GM23338 (cell line): ENCODE data around the gene MAP7D1. TPM values are rescaled to one million over a fixed set of nuclear protein-coding genes. Genes with fewer than 3 reads are reported as not detected.

Experiments
- ATAC-seq: fragments of 200-7000 bp; cut with Tn5 transposase; 3 replicates; pipeline ENCODE4 v1.9.1; 2020
- DNase-seq: peaks from one replicate; pipeline ENCODE4 v3.0.0-alpha.2; 2015; ENCODE audit warnings: low spot score
- H2AFZ ChIP-seq: fragments of 200-600 bp; sonication (generic); 2 replicates; pipeline ENCODE4 v1.8.0; 2016; ENCODE audit warnings: antibody characterized with exemption, mild to moderate bottlenecking, moderate library complexity
- H3F3A ChIP-seq: fragments of 200-600 bp; sonication (generic); replicated peaks from 2 replicates; pipeline ENCODE4 v1.8.0; 2017; ENCODE audit warnings: antibody characterized with exemption, mixed run types, low read depth
- H3K27ac ChIP-seq: fragments of 200-600 bp; sonication (generic); 2 replicates; pipeline ENCODE4 v1.6.1; 2016; ENCODE audit warnings: low read depth
- H3K27me3 ChIP-seq: fragments of 200-600 bp; sonication (generic); 2 replicates; pipeline ENCODE4 v1.8.0; 2016; ENCODE audit warnings: mild to moderate bottlenecking, mixed run types, moderate library complexity; ENCODE audit not compliant: insufficient read depth
- H3K36me3 ChIP-seq: fragments of 200-600 bp; sonication (generic); 2 replicates; pipeline ENCODE4 v1.8.0; 2016; ENCODE audit warnings: mild to moderate bottlenecking; ENCODE audit not compliant: insufficient read depth
- H3K4me1 ChIP-seq: fragments of 200-600 bp; sonication (generic); 2 replicates; pipeline ENCODE4 v1.8.0; 2016; ENCODE audit warnings: mild to moderate bottlenecking, moderate library complexity; ENCODE audit not compliant: insufficient read depth
- H3K4me2 ChIP-seq: fragments of 200-600 bp; sonication (generic); 2 replicates; pipeline ENCODE4 v1.7.1; 2017; ENCODE audit warnings: mixed run types
- H3K4me3 ChIP-seq: fragments of 200-600 bp; sonication (generic); 2 replicates; pipeline ENCODE4 v1.6.1; 2016; ENCODE audit warnings: mixed run types
- H3K79me2 ChIP-seq: fragments of 200-600 bp; sonication (generic); replicated peaks from 2 replicates; pipeline ENCODE4 v1.8.0; 2017; ENCODE audit warnings: mild to moderate bottlenecking; ENCODE audit not compliant: insufficient read depth
- H3K9me2 ChIP-seq: fragments of 200-600 bp; sonication (generic); 2 replicates; pipeline ENCODE4 v1.8.0; 2017; ENCODE audit not compliant: insufficient read depth
- H4K20me1 ChIP-seq: fragments of 200-600 bp; sonication (generic); replicated peaks from 2 replicates; pipeline ENCODE4 v1.8.0; 2017; ENCODE audit warnings: mild to moderate bottlenecking; ENCODE audit not compliant: insufficient read depth
- H3K27ac Mint-ChIP-seq: 2 replicates; pipeline ENCODE4 v1.8.0; 2020; ENCODE audit warnings: inconsistent platforms, mild to moderate bottlenecking, moderate library complexity, mixed read lengths
- H3K27me3 Mint-ChIP-seq: 3 replicates; pipeline ENCODE4 v1.8.0; 2022; ENCODE audit warnings: low read depth, mild to moderate bottlenecking, moderate library complexity, mixed read lengths, inconsistent platforms; ENCODE audit not compliant: insufficient read depth, poor library complexity
- H3K36me3 Mint-ChIP-seq: 3 replicates; pipeline ENCODE4 v1.8.0; 2021; ENCODE audit warnings: low read depth, mild to moderate bottlenecking, inconsistent platforms, moderate library complexity, mixed read lengths
- H3K4me1 Mint-ChIP-seq: 3 replicates; pipeline ENCODE4 v1.8.0; 2020; ENCODE audit warnings: mild to moderate bottlenecking, inconsistent platforms, mixed read lengths
- H3K4me3 Mint-ChIP-seq: 3 replicates; pipeline ENCODE4 v1.8.0; 2021; ENCODE audit warnings: moderate library complexity, mild to moderate bottlenecking, inconsistent platforms, mixed read lengths
- H3K9me3 Mint-ChIP-seq: 3 replicates; pipeline ENCODE4 v1.8.0; 2020; ENCODE audit warnings: moderate library complexity, mild to moderate bottlenecking, inconsistent platforms, mixed read lengths
- CREB1 ChIP-seq: fragments of 250-450 bp; sonication (Bioruptor Pico); IDR thresholded peaks from 2 replicates; pipeline ENCODE4 v1.5.0; 2020; ENCODE audit warnings: low read depth, mild to moderate bottlenecking, moderate library complexity
- EZH2 ChIP-seq: fragments of 200-600 bp; sonication (generic); IDR thresholded peaks from one replicate; pipeline ENCODE4 v1.8.0; 2017; ENCODE audit warnings: antibody characterized with exemption, mild to moderate bottlenecking, low read depth; ENCODE audit not compliant: unreplicated experiment
- EZH2phosphoT487 ChIP-seq: fragments of 200-600 bp; sonication (generic); IDR thresholded peaks from one replicate; pipeline ENCODE4 v1.8.1; 2018; ENCODE audit warnings: antibody characterized with exemption; ENCODE audit not compliant: unreplicated experiment
- JUNB ChIP-seq: IDR thresholded peaks from one replicate; pipeline ENCODE4 v1.6.1; 2016; ENCODE audit warnings: antibody characterized with exemption; ENCODE audit not compliant: unreplicated experiment
- NANOG ChIP-seq: IDR thresholded peaks from 2 replicates; pipeline ENCODE4 v1.6.1; 2016; ENCODE audit warnings: antibody characterized with exemption, borderline replicate concordance
- POLR2AphosphoS5 ChIP-seq: IDR thresholded peaks from 2 replicates; pipeline ENCODE4 v1.6.1; 2016; ENCODE audit warnings: antibody characterized with exemption, low read depth
- STAT1 ChIP-seq: IDR thresholded peaks from one replicate; pipeline ENCODE4 v1.6.1; 2016; ENCODE audit warnings: antibody characterized with exemption; ENCODE audit not compliant: unreplicated experiment
- ZNF114 ChIP-seq: fragments of 250-450 bp; sonication (Bioruptor Pico); IDR thresholded peaks from 2 replicates; pipeline ENCODE4 v1.5.0; 2020; ENCODE audit warnings: mild to moderate bottlenecking, moderate library complexity
- ZNF331 ChIP-seq: fragments of 250-450 bp; sonication (Bioruptor Pico); IDR thresholded peaks from 2 replicates; pipeline ENCODE4 v1.5.0; 2020; ENCODE audit warnings: low read depth, mild to moderate bottlenecking, moderate library complexity
- polyA plus RNA-seq: library from polyadenylated mRNA; unstranded; fragments of >200 nt; fragmentation: Nextera tagmentation; extraction: Ambion mirVana; gene quantifications from 2 replicates; pipeline ENCODE4 v1.2.1, GENCODE V29; 2016
- total RNA-seq: library from RNA; depleted of rRNA; stranded (reverse); fragments of >200 nt; shearing (Covaris generic); gene quantifications from 2 replicates; pipeline ENCODE4 v1.2.3, GENCODE V29; 2014
- TF ChIP-seq, protein P1 (sequence below): fragments of 250-450 bp; sonication (Bioruptor Pico); IDR thresholded peaks from 2 replicates; pipeline ENCODE4 v1.5.0; 2020; ENCODE audit warnings: mild to moderate bottlenecking, moderate library complexity
- TF ChIP-seq, protein P2 (sequence below): IDR thresholded peaks from one replicate; pipeline ENCODE4 v1.6.1; 2018; ENCODE audit warnings: antibody characterized with exemption; ENCODE audit not compliant: unreplicated experiment
- TF ChIP-seq, protein P3 (sequence below), 2 experiments: fragments of 200-600 bp in 1 of 2; sonication (generic) in 1 of 2; conservative IDR thresholded peaks; 2 replicates each; pipeline versions ENCODE4 v1.5.1 to v1.6.1; 2016 to 2017; ENCODE audit warnings: antibody characterized with exemption in 2 of 2, low read depth in 2 of 2, mild to moderate bottlenecking in 2 of 2, moderate library complexity in 1 of 2
- TF ChIP-seq, protein P4 (sequence below): IDR thresholded peaks from 2 replicates; pipeline ENCODE4 v1.6.1; 2016; ENCODE audit warnings: antibody characterized with exemption

MAP7D1 gene
- total and polyA plus RNA-seq, 2 experiments from 2014 or later = 13.8 to 59.8 TPM

DNA sequence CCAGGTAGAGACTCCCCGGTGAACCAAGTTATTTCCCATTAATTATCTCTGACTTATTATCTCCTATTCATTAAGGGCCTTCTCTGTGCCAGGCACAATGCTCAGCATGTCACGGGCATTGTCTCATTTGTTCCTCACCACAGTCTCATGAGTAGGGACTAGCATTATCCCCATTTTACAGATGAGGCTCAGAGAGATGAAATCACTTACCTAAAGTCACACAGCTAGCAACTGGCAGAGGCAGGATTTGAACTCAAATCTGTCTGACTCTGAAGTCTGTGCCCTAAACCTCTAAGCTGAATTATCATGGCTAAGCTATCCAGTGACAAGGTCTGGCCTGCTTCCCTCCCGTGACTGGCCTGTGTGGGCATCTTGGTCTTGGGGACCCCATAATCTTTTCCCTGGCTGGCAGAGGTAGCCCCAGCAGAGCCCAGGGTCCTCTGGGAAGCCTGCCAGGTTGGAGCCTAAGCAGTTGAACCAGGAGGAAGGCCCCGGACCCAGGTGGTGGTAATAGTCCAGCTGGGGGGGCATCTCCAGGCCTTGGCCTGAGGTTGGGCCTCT is 4.5 kb downstream of the MAP7D1 start:
- H3K4me3 Mint-ChIP-seq = peak overlapping the region; percentile 81; the same call in 2 of the 3 replicates
- Histone ChIP-seq H3K4me1 (peaks cover 23% of the 10 kb centered on the region), H3K9me2 (no peaks in the 10 kb centered on the region), H3K79me2 (peaks cover 35% of the 10 kb centered on the region), H3K27me3 (peaks cover 2% of the 10 kb centered on the region; the same call in 1 of the 2 replicates), H3F3A (peaks cover 7% of the 10 kb centered on the region; the same call in 1 of the 2 replicates), H3K4me2 (peak overlapping the region; percentile 72), H3K27ac (peak overlapping the region; percentile 98; the same call in 1 of the 2 replicates), H3K4me3 (peak overlapping the region; percentile 61), H3K36me3 (no peaks in the 10 kb centered on the region), H2AFZ (0 out of 2 replicates have a peak overlapping the region, but pooled peaks have one; percentile 77), H4K20me1 (peaks cover 8% of the 10 kb centered on the region)
- peaks cover 19% of the 10 kb centered on the region for H3K27me3 Mint-ChIP-seq
- no peak for DNase-seq
- H3K4me1 Mint-ChIP-seq = peaks cover 41% of the 10 kb centered on the region
- H3K36me3 Mint-ChIP-seq = peaks cover 8% of the 10 kb centered on the region
- no peak for TF ChIP-seq JUNB
- TF ChIP-seq, protein P1, sequence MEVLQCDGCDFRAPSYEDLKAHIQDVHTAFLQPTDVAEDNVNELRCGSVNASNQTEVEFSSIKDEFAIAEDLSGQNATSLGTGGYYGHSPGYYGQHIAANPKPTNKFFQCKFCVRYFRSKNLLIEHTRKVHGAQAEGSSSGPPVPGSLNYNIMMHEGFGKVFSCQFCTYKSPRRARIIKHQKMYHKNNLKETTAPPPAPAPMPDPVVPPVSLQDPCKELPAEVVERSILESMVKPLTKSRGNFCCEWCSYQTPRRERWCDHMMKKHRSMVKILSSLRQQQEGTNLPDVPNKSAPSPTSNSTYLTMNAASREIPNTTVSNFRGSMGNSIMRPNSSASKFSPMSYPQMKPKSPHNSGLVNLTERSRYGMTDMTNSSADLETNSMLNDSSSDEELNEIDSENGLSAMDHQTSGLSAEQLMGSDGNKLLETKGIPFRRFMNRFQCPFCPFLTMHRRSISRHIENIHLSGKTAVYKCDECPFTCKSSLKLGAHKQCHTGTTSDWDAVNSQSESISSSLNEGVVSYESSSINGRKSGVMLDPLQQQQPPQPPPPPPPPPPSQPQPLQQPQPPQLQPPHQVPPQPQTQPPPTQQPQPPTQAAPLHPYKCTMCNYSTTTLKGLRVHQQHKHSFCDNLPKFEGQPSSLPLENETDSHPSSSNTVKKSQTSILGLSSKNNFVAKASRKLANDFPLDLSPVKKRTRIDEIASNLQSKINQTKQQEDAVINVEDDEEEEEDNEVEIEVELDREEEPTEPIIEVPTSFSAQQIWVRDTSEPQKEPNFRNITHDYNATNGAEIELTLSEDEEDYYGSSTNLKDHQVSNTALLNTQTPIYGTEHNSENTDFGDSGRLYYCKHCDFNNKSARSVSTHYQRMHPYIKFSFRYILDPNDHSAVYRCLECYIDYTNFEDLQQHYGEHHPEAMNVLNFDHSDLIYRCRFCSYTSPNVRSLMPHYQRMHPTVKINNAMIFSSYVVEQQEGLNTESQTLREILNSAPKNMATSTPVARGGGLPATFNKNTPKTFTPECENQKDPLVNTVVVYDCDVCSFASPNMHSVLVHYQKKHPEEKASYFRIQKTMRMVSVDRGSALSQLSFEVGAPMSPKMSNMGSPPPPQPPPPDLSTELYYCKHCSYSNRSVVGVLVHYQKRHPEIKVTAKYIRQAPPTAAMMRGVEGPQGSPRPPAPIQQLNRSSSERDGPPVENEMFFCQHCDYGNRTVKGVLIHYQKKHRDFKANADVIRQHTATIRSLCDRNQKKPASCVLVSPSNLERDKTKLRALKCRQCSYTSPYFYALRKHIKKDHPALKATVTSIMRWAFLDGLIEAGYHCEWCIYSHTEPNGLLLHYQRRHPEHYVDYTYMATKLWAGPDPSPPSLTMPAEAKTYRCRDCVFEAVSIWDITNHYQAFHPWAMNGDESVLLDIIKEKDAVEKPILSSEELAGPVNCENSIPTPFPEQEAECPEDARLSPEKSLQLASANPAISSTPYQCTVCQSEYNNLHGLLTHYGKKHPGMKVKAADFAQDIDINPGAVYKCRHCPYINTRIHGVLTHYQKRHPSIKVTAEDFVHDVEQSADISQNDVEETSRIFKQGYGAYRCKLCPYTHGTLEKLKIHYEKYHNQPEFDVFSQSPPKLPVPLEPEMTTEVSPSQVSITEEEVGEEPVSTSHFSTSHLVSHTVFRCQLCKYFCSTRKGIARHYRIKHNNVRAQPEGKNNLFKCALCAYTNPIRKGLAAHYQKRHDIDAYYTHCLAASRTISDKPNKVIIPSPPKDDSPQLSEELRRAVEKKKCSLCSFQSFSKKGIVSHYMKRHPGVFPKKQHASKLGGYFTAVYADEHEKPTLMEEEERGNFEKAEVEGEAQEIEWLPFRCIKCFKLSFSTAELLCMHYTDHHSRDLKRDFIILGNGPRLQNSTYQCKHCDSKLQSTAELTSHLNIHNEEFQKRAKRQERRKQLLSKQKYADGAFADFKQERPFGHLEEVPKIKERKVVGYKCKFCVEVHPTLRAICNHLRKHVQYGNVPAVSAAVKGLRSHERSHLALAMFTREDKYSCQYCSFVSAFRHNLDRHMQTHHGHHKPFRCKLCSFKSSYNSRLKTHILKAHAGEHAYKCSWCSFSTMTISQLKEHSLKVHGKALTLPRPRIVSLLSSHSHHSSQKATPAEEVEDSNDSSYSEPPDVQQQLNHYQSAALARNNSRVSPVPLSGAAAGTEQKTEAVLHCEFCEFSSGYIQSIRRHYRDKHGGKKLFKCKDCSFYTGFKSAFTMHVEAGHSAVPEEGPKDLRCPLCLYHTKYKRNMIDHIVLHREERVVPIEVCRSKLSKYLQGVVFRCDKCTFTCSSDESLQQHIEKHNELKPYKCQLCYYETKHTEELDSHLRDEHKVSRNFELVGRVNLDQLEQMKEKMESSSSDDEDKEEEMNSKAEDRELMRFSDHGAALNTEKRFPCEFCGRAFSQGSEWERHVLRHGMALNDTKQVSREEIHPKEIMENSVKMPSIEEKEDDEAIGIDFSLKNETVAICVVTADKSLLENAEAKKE = no peak
- no peak for TF ChIP-seq ZNF114
- TF ChIP-seq, protein P2, sequence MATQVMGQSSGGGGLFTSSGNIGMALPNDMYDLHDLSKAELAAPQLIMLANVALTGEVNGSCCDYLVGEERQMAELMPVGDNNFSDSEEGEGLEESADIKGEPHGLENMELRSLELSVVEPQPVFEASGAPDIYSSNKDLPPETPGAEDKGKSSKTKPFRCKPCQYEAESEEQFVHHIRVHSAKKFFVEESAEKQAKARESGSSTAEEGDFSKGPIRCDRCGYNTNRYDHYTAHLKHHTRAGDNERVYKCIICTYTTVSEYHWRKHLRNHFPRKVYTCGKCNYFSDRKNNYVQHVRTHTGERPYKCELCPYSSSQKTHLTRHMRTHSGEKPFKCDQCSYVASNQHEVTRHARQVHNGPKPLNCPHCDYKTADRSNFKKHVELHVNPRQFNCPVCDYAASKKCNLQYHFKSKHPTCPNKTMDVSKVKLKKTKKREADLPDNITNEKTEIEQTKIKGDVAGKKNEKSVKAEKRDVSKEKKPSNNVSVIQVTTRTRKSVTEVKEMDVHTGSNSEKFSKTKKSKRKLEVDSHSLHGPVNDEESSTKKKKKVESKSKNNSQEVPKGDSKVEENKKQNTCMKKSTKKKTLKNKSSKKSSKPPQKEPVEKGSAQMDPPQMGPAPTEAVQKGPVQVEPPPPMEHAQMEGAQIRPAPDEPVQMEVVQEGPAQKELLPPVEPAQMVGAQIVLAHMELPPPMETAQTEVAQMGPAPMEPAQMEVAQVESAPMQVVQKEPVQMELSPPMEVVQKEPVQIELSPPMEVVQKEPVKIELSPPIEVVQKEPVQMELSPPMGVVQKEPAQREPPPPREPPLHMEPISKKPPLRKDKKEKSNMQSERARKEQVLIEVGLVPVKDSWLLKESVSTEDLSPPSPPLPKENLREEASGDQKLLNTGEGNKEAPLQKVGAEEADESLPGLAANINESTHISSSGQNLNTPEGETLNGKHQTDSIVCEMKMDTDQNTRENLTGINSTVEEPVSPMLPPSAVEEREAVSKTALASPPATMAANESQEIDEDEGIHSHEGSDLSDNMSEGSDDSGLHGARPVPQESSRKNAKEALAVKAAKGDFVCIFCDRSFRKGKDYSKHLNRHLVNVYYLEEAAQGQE = no peak
- no peak for TF ChIP-seq EZH2
- TF ChIP-seq, protein P3, sequence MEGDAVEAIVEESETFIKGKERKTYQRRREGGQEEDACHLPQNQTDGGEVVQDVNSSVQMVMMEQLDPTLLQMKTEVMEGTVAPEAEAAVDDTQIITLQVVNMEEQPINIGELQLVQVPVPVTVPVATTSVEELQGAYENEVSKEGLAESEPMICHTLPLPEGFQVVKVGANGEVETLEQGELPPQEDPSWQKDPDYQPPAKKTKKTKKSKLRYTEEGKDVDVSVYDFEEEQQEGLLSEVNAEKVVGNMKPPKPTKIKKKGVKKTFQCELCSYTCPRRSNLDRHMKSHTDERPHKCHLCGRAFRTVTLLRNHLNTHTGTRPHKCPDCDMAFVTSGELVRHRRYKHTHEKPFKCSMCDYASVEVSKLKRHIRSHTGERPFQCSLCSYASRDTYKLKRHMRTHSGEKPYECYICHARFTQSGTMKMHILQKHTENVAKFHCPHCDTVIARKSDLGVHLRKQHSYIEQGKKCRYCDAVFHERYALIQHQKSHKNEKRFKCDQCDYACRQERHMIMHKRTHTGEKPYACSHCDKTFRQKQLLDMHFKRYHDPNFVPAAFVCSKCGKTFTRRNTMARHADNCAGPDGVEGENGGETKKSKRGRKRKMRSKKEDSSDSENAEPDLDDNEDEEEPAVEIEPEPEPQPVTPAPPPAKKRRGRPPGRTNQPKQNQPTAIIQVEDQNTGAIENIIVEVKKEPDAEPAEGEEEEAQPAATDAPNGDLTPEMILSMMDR (conservative IDR thresholded peaks at IDR 0.05; ENCODE audit: low read depth in 2 of 2) = no peak
- TF ChIP-seq CREB1 (CRISPR knock-in tag) = no peak
- TF ChIP-seq, protein P4, sequence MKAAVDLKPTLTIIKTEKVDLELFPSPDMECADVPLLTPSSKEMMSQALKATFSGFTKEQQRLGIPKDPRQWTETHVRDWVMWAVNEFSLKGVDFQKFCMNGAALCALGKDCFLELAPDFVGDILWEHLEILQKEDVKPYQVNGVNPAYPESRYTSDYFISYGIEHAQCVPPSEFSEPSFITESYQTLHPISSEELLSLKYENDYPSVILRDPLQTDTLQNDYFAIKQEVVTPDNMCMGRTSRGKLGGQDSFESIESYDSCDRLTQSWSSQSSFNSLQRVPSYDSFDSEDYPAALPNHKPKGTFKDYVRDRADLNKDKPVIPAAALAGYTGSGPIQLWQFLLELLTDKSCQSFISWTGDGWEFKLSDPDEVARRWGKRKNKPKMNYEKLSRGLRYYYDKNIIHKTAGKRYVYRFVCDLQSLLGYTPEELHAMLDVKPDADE = no peak
- no peak for TF ChIP-seq NANOG
- no peak for TF ChIP-seq ZNF331 (CRISPR knock-in tag)
- TF ChIP-seq STAT1 = no peak
- no peak for TF ChIP-seq POLR2AphosphoS5
- no peak for TF ChIP-seq EZH2phosphoT487
- no peak overlapping the region for H3K27ac Mint-ChIP-seq
- ATAC-seq = no peak
- H3K9me3 Mint-ChIP-seq = no peaks in the 10 kb centered on the region
